ENCODE results near the gene NEK6. TPM values are rescaled to one million over a fixed set of nuclear protein-coding genes. Genes with fewer than 3 reads are reported as not detected.
A peak's percentile ranks its signal among the peaks of the same experiment; 100 is the strongest.

The NEK6 gene
- total and polyA plus RNA-seq, 9 of the 15 experiments (the other 6 are each of a cell fraction or from before 2014, with no cell fraction given), result 3.1 to 19.0 (median 8.4) TPM

DNA sequence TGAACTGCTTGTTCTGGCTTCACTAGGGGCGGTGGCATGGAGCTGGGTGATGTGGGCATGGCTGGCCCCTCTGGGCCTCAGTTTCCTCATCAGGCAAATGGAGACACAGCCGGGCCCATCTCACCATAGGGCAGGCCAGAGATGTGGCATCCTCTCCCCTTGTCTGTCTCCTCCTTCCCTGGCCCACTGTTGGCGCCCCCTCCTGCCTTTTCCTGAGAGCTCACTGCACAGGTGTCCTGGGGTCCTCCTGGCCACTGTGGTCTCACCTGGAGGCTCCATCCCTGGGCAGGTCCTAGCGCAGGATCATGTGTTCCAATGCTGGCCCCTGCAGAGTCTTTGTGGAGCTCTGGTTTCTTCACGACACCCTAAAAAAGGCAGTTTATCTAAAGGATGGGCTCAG, 53.5 kb downstream of the NEK6 start (continued):
- TF ChIP-seq MGA (IDR thresholded peaks at IDR 0.05) (no peak), CTCF (IDR thresholded peaks at IDR 0.05 in 2 of 3, conservative IDR thresholded peaks at IDR 0.05 in 1 of 3; ENCODE audit: insufficient read depth in 2 of 3, low read depth in 1 of 3, low read length in 3 of 3) (0 out of 6 replicates have a peak, but pooled peaks of 1 of the 3 experiments have one; percentile 3), FOXJ2 (tag; IDR thresholded peaks at IDR 0.05) (no peak), GTF3C2 (IDR thresholded peaks at IDR 0.05; ENCODE audit: borderline replicate concordance, extremely low read depth, insufficient read length) (no peak), ZNF23 (CRISPR knock-in tag; IDR thresholded peaks at IDR 0.05) (no peak), HMG20B (CRISPR knock-in tag; IDR thresholded peaks at IDR 0.05) (no peak)

Data from K562 (cell line).